Activated T-helper 2 cell treated with anti-CD3 and anti-CD28 coated beads, Interferon-gamma antibody, Interleukin-2, Interleukin-4, amounts not matched to agents 10 μg/mL and 5 μg/mL and 100 μg/mL, durations not matched to agents 14 hours and 24 hours and 36 hours (primary cell): ENCODE measurements around the gene SUMF1. TPM values are rescaled to one million over a fixed set of nuclear protein-coding genes. Genes with fewer than 3 reads are reported as not detected.

Source experiments
- DNase-seq: peaks from one replicate; pipeline ENCODE4 v3.0.0; 2021; ENCODE audit warnings: low spot score
- H3K27ac Mint-ChIP-seq: one replicate; pipeline ENCODE4 v1.8.0; 2021; ENCODE audit warnings: mixed read lengths
- H3K27me3 Mint-ChIP-seq: one replicate; pipeline ENCODE4 v1.8.0; 2021; ENCODE audit warnings: low read depth, mixed read lengths
- H3K36me3 Mint-ChIP-seq: one replicate; pipeline ENCODE4 v1.8.0; 2021; ENCODE audit warnings: low read depth, mixed read lengths
- H3K4me1 Mint-ChIP-seq: one replicate; pipeline ENCODE4 v1.8.0; 2021; ENCODE audit warnings: low read depth, mixed read lengths
- H3K4me3 Mint-ChIP-seq: one replicate; pipeline ENCODE4 v1.8.0; 2021; ENCODE audit warnings: low read depth, mild to moderate bottlenecking, moderate library complexity, mixed read lengths
- H3K9me3 Mint-ChIP-seq: one replicate; pipeline ENCODE4 v1.8.0; 2021; ENCODE audit warnings: mixed read lengths
- intact Hi-C: fragments of 100-400 bp; cut with micrococcal nuclease; formaldehyde crosslinking; loops from one replicate; pipeline ENCODE4 v1.15.1; 2023
- total RNA-seq: library from RNA; stranded (reverse); gene quantifications from 2 replicates; pipeline ENCODE4 v1.2.3, GENCODE V29; 2022

The SUMF1 gene
- total RNA-seq, 1 donor from 2014 or later, result 7.7 TPM

GRCh38 chr3:4375911-4376310, 91.2 kb downstream of the SUMF1 start:
- Mint-ChIP-seq H3K4me1 (peaks cover 2% of the 10 kb centered on the region), H3K9me3 (peaks cover 6% of the 10 kb centered on the region), H3K36me3 (peaks cover 26% of the 10 kb centered on the region), H3K4me3 (no peak overlapping the region), H3K27me3 (no peaks in the 10 kb centered on the region), H3K27ac (no peak overlapping the region)
- DNase-seq, result no peak
- intact Hi-C loops, result no loop called here

- Mint-ChIP-seq H3K27ac (no peak overlapping the region), H3K36me3 (peaks cover 26% of the 10 kb centered on the region), H3K4me1 (peaks cover 2% of the 10 kb centered on the region), H3K27me3 (no peaks in the 10 kb centered on the region), H3K4me3 (no peak overlapping the region), H3K9me3 (peaks cover 6% of the 10 kb centered on the region)
- intact Hi-C loops, result no loop called here
- no peak for DNase-seq
These were observed 93.4 kb downstream of the SUMF1 start for GRCh38 chr3:4373669-4374068.

- Mint-ChIP-seq H3K27ac (no peak overlapping the region), H3K27me3 (no peaks in the 10 kb centered on the region), H3K9me3 (no peaks in the 10 kb centered on the region), H3K36me3 (no peaks in the 10 kb centered on the region), H3K4me3 (no peak overlapping the region), H3K4me1 (no peaks in the 10 kb centered on the region)
- DNase-seq, result no peak
- intact Hi-C loops, result no loop called here
These were observed 104.5 kb downstream of the SUMF1 start for GRCh38 chr3:4362523-4362922.

GRCh38 chr3:4360817-4361216, 106.3 kb downstream of the SUMF1 start:
- no peaks in the 10 kb centered on the region for H3K36me3 Mint-ChIP-seq
- no peak for DNase-seq
- no peaks in the 10 kb centered on the region for H3K27me3 Mint-ChIP-seq
- intact Hi-C loops, result no loop called here
- no peak overlapping the region for H3K4me3 Mint-ChIP-seq
- no peaks in the 10 kb centered on the region for H3K9me3 Mint-ChIP-seq
- no peaks in the 10 kb centered on the region for H3K4me1 Mint-ChIP-seq
- no peak overlapping the region for H3K27ac Mint-ChIP-seq

GRCh38 chr3:4359805-4360502, 107.1 kb downstream of the SUMF1 start:
- intact Hi-C loops, result no loop called here
- no peaks in the 10 kb centered on the region for H3K36me3 Mint-ChIP-seq
- no peaks in the 10 kb centered on the region for H3K9me3 Mint-ChIP-seq
- H3K27ac Mint-ChIP-seq, result no peak overlapping the region
- DNase-seq, result no peak
- peaks cover 4% of the 10 kb centered on the region for H3K4me1 Mint-ChIP-seq
- no peak overlapping the region for H3K4me3 Mint-ChIP-seq
- H3K27me3 Mint-ChIP-seq, result no peaks in the 10 kb centered on the region

- Mint-ChIP-seq H3K9me3 (no peaks in the 10 kb centered on the region), H3K27ac (no peak overlapping the region), H3K4me1 (peaks cover 9% of the 10 kb centered on the region), H3K27me3 (no peaks in the 10 kb centered on the region), H3K36me3 (no peaks in the 10 kb centered on the region), H3K4me3 (no peak overlapping the region)
- intact Hi-C loops, result no loop called here
- DNase-seq, result no peak
These were observed 108.8 kb downstream of the SUMF1 start for GRCh38 chr3:4358273-4358672.

GRCh38 chr3:4356546-4357410, 110.3 kb downstream of the SUMF1 start:
- H3K27ac Mint-ChIP-seq, result no peak overlapping the region
- H3K36me3 Mint-ChIP-seq, result no peaks in the 10 kb centered on the region
- no peak for DNase-seq
- H3K4me1 Mint-ChIP-seq, result peaks cover 16% of the 10 kb centered on the region
- no peaks in the 10 kb centered on the region for H3K27me3 Mint-ChIP-seq
- intact Hi-C loops, result no loop called here
- H3K9me3 Mint-ChIP-seq, result no peaks in the 10 kb centered on the region
- no peak overlapping the region for H3K4me3 Mint-ChIP-seq

- H3K4me1 Mint-ChIP-seq, result peaks cover 20% of the 10 kb centered on the region
- intact Hi-C loops, result no loop called here
- H3K36me3 Mint-ChIP-seq, result no peaks in the 10 kb centered on the region
- DNase-seq, result no peak
- H3K27ac Mint-ChIP-seq, result no peak overlapping the region
- H3K27me3 Mint-ChIP-seq, result no peaks in the 10 kb centered on the region
- H3K4me3 Mint-ChIP-seq, result no peak overlapping the region
- H3K9me3 Mint-ChIP-seq, result no peaks in the 10 kb centered on the region
These were observed 110.9 kb downstream of the SUMF1 start for GRCh38 chr3:4356220-4356540.

GRCh38 chr3:4355401-4356219, 111.5 kb downstream of the SUMF1 start:
- Mint-ChIP-seq H3K4me1 (peaks cover 23% of the 10 kb centered on the region), H3K36me3 (no peaks in the 10 kb centered on the region), H3K27ac (no peak overlapping the region), H3K4me3 (no peak overlapping the region), H3K9me3 (no peaks in the 10 kb centered on the region), H3K27me3 (no peaks in the 10 kb centered on the region)
- intact Hi-C loops, result no loop called here
- DNase-seq, result no peak

- DNase-seq, result no peak
- Mint-ChIP-seq H3K4me3 (peak overlapping the region; percentile 66), H3K27me3 (peaks cover 1% of the 10 kb centered on the region), H3K27ac (peak overlapping the region; percentile 86), H3K4me1 (peaks cover 23% of the 10 kb centered on the region), H3K36me3 (no peaks in the 10 kb centered on the region), H3K9me3 (no peaks in the 10 kb centered on the region)
- intact Hi-C loops, result loop anchor here (1.0 to 2.0 kb wide), 10 partner anchors 35 to 627 kb away; partner anchors contain the start of genes BHLHE40, ITPR1, SETMAR and SUMF1
These were observed 115.2 kb downstream of the SUMF1 start for GRCh38 chr3:4351872-4352271.

GRCh38 chr3:4351164-4351855, 115.8 kb downstream of the SUMF1 start:
- Mint-ChIP-seq H3K4me3 (peak overlapping the region; percentile 55), H3K27ac (peak overlapping the region; percentile 86), H3K36me3 (no peaks in the 10 kb centered on the region), H3K4me1 (peaks cover 23% of the 10 kb centered on the region), H3K9me3 (no peaks in the 10 kb centered on the region), H3K27me3 (peaks cover 5% of the 10 kb centered on the region)
- no peak for DNase-seq
- intact Hi-C loops, result loop anchor here (1.0 to 2.0 kb wide), 10 partner anchors 36 to 627 kb away; partner anchors contain the start of genes BHLHE40, ITPR1, SETMAR and SUMF1

- peak overlapping the region; percentile 43 for H3K4me3 Mint-ChIP-seq
- intact Hi-C loops, result loop anchor here (1.0 to 2.0 kb wide), 10 partner anchors 37 to 628 kb away; partner anchors contain the start of genes BHLHE40, ITPR1, SETMAR and SUMF1
- H3K27me3 Mint-ChIP-seq, result peaks cover 9% of the 10 kb centered on the region
- peak; percentile 27 for DNase-seq
- no peaks in the 10 kb centered on the region for H3K9me3 Mint-ChIP-seq
- H3K27ac Mint-ChIP-seq, result peak overlapping the region; percentile 74
- H3K4me1 Mint-ChIP-seq, result peaks cover 23% of the 10 kb centered on the region
- no peaks in the 10 kb centered on the region for H3K36me3 Mint-ChIP-seq
These were observed 116.3 kb downstream of the SUMF1 start for GRCh38 chr3:4350789-4351163.
